HEK293T (cell line): ENCODE results near the gene GDPD5.
"Not testable (repeated sequence)": the region's sequence is repeated elsewhere in the genome, so short reads cannot be mapped to it uniquely, and the experiment has no call there.

Experiments
- ARNT ChIP-seq: fragments of 450-650 bp; IDR thresholded peaks from 2 replicates; pipeline ENCODE4 v1.6.1; 2017; ENCODE audit warnings: mild to moderate bottlenecking
- BHLHE40 ChIP-seq: fragments of 450-650 bp; IDR thresholded peaks from 2 replicates; pipeline ENCODE4 v1.6.1; 2016; ENCODE audit warnings: mild to moderate bottlenecking, moderate library complexity, borderline replicate concordance
- ELF4 ChIP-seq: fragments of 450-650 bp; IDR thresholded peaks from 2 replicates; pipeline ENCODE4 v1.6.1; 2017; ENCODE audit warnings: antibody characterized with exemption
- PKNOX1 ChIP-seq: fragments of 450-650 bp; IDR thresholded peaks from 2 replicates; pipeline ENCODE4 v1.6.1; 2016
- SP1 ChIP-seq: fragments of 450-650 bp; IDR thresholded peaks from 2 replicates; pipeline ENCODE4 v1.6.1; 2017
- SUZ12 ChIP-seq: fragments of 450-650 bp; IDR thresholded peaks from 2 replicates; pipeline ENCODE4 v1.6.1; 2016; ENCODE audit warnings: mild to moderate bottlenecking
- TARDBP ChIP-seq: fragments of 450-650 bp; IDR thresholded peaks from 2 replicates; pipeline ENCODE4 v1.6.1; 2016
- ZNF384 ChIP-seq: fragments of 450-650 bp; IDR thresholded peaks from 2 replicates; pipeline ENCODE4 v1.6.1; 2016

GRCh38 chr11:75413146-75413545 lies 112.6 kb downstream of the GDPD5 start:
- TF ChIP-seq ELF4, TARDBP, SUZ12, SP1, PKNOX1, BHLHE40, ARNT, ZNF384: not testable (repeated sequence)
